H9 (cell line): ENCODE data around the gene ADIRF. TPM values are rescaled to one million over a fixed set of nuclear protein-coding genes. Genes with fewer than 3 reads are reported as not detected.

Experiments used
- DNase-seq: peaks from one replicate; pipeline ENCODE4 v3.0.0-alpha.2; 2017
- H2AFZ ChIP-seq: one replicate; pipeline ENCODE4 v1.6.1; 2013; ENCODE audit warnings: mild to moderate bottlenecking, low read length, control low read depth, moderate library complexity
- H2AK5ac ChIP-seq: 2 replicates; pipeline ENCODE4 v1.6.1; 2013; ENCODE audit warnings: low read length, control low read depth, mixed read lengths; ENCODE audit not compliant: insufficient read length
- H2BK120ac ChIP-seq: one replicate; pipeline ENCODE4 v1.6.1; 2013; ENCODE audit warnings: low read depth, mild to moderate bottlenecking, low read length, control low read depth, inconsistent platforms; ENCODE audit not compliant: poor library complexity, severe bottlenecking
- H2BK12ac ChIP-seq: 2 replicates; pipeline ENCODE4 v1.6.1; 2013; ENCODE audit warnings: low read length, control low read depth, mixed read lengths, low read depth; ENCODE audit not compliant: insufficient read length
- H2BK15ac ChIP-seq: 2 replicates; pipeline ENCODE4 v1.6.1; 2013; ENCODE audit warnings: low read depth, low read length, control low read depth
- H2BK20ac ChIP-seq: one replicate; pipeline ENCODE4 v1.6.1; 2013; ENCODE audit warnings: low read depth, mild to moderate bottlenecking, low read length, control low read depth, inconsistent platforms; ENCODE audit not compliant: poor library complexity, severe bottlenecking
- H2BK5ac ChIP-seq: 2 replicates; pipeline ENCODE4 v1.6.1; 2013; ENCODE audit warnings: low read length, control low read depth, mixed read lengths; ENCODE audit not compliant: insufficient read length
- H3K14ac ChIP-seq: 2 replicates; pipeline ENCODE4 v1.6.1; 2013; ENCODE audit warnings: low read length, control low read depth; ENCODE audit not compliant: insufficient read depth
- H3K18ac ChIP-seq: 2 replicates; pipeline ENCODE4 v1.6.1; 2013; ENCODE audit warnings: low read depth, mild to moderate bottlenecking, mixed read lengths, low read length, control low read depth; ENCODE audit not compliant: insufficient read length
- H3K23ac ChIP-seq: 2 replicates; pipeline ENCODE4 v1.6.1; 2013; ENCODE audit warnings: low read length, control low read depth, mixed read lengths, low read depth; ENCODE audit not compliant: insufficient read length
- H3K23me2 ChIP-seq: 2 replicates; pipeline ENCODE4 v1.6.1; 2013; ENCODE audit warnings: low read depth, mild to moderate bottlenecking, mixed read lengths, low read length, control low read depth; ENCODE audit not compliant: insufficient read length, poor library complexity, severe bottlenecking
- H3K27ac ChIP-seq: 2 replicates; pipeline ENCODE4 v1.5.1; 2013; ENCODE audit warnings: low read length, control low read depth, mixed read lengths, low read depth; ENCODE audit not compliant: insufficient read length
- H3K27me3 ChIP-seq: 2 replicates; pipeline ENCODE4 v1.6.1; 2013; ENCODE audit warnings: low read length, control low read depth, inconsistent platforms; ENCODE audit not compliant: insufficient read depth
- H3K4ac ChIP-seq: 2 replicates; pipeline ENCODE4 v1.6.1; 2013; ENCODE audit warnings: low read depth, mild to moderate bottlenecking, control low read depth, inconsistent platforms, low read length, moderate library complexity
- H3K4me1 ChIP-seq: 2 replicates; pipeline ENCODE4 v1.6.1; 2013; ENCODE audit warnings: low read length, control low read depth, inconsistent platforms; ENCODE audit not compliant: insufficient read depth
- H3K4me2 ChIP-seq: 2 replicates; pipeline ENCODE4 v1.6.1; 2013; ENCODE audit warnings: low read length, control low read depth, mixed read lengths; ENCODE audit not compliant: insufficient read length, insufficient read depth
- H3K56ac ChIP-seq: 2 replicates; pipeline ENCODE4 v1.6.1; 2013; ENCODE audit warnings: low read depth, mild to moderate bottlenecking, mixed read lengths, low read length, control low read depth; ENCODE audit not compliant: insufficient read length
- H3K79me1 ChIP-seq: 2 replicates; pipeline ENCODE4 v1.6.1; 2013; ENCODE audit warnings: low read depth, mild to moderate bottlenecking, moderate library complexity, low read length, control low read depth, inconsistent platforms; ENCODE audit not compliant: insufficient read depth, poor library complexity, severe bottlenecking
- H3K79me2 ChIP-seq: 2 replicates; pipeline ENCODE4 v1.6.1; 2013; ENCODE audit warnings: low read length, control low read depth, inconsistent platforms; ENCODE audit not compliant: insufficient read depth
- H3K9ac ChIP-seq: 2 replicates; pipeline ENCODE4 v1.6.1; 2013; ENCODE audit warnings: low read length, control low read depth, mixed read lengths; ENCODE audit not compliant: insufficient read length; ENCODE audit errors: extremely low read depth
- H3K9me3 ChIP-seq: one replicate; pipeline ENCODE4 v1.6.1; 2013; ENCODE audit warnings: low read depth, low read length, inconsistent platforms; ENCODE audit not compliant: control insufficient read depth
- H3T11ph ChIP-seq: one replicate; pipeline ENCODE4 v1.6.1; 2013; ENCODE audit warnings: mild to moderate bottlenecking, low read length, control low read depth, inconsistent platforms
- H4K20me1 ChIP-seq: one replicate; pipeline ENCODE4 v1.6.1; 2013; ENCODE audit not compliant: control insufficient read depth, insufficient read length, insufficient read depth
- H4K5ac ChIP-seq: 2 replicates; pipeline ENCODE4 v1.6.1; 2013; ENCODE audit warnings: low read depth, mild to moderate bottlenecking, mixed read lengths, low read length, control low read depth; ENCODE audit not compliant: insufficient read length
- H4K8ac ChIP-seq: replicated peaks from 2 replicates; pipeline ENCODE4 v1.6.1; 2013; ENCODE audit warnings: low read length, control low read depth, mixed read lengths, low read depth; ENCODE audit not compliant: insufficient read length
- H4K91ac ChIP-seq: 2 replicates; pipeline ENCODE4 v1.6.1; 2013; ENCODE audit warnings: low read depth, mild to moderate bottlenecking, moderate library complexity, mixed read lengths, low read length, control low read depth; ENCODE audit not compliant: insufficient read length
- H3K27ac Mint-ChIP-seq, 3 experiments: 2 replicates in 2 of 3; 3 replicates in 1 of 3; pipeline ENCODE4 v1.8.0; 2020 to 2021; ENCODE audit warnings: mixed read lengths in 3 of 3, mild to moderate bottlenecking in 1 of 3, moderate library complexity in 1 of 3
- H3K27me3 Mint-ChIP-seq: 2 replicates; pipeline ENCODE4 v1.8.0; 2021; ENCODE audit warnings: low read depth, mild to moderate bottlenecking, moderate library complexity, mixed read lengths
- H3K36me3 Mint-ChIP-seq, 3 experiments: 2 replicates in 2 of 3; 3 replicates in 1 of 3; pipeline ENCODE4 v1.8.0; 2020 to 2021; ENCODE audit warnings: low read depth in 3 of 3, mixed read lengths in 3 of 3; ENCODE audit not compliant: insufficient read depth in 1 of 3
- H3K4me1 Mint-ChIP-seq, 2 experiments: 2 replicates each; pipeline ENCODE4 v1.8.0; 2020; ENCODE audit warnings: mixed read lengths in 2 of 2
- H3K4me3 Mint-ChIP-seq, 2 experiments: 2 replicates in 1 of 2; 3 replicates in 1 of 2; pipeline ENCODE4 v1.8.0; 2020 to 2021; ENCODE audit warnings: mild to moderate bottlenecking in 2 of 2, mixed read lengths in 2 of 2, moderate library complexity in 1 of 2
- H3K9me3 Mint-ChIP-seq, 2 experiments: 2 replicates in 1 of 2; 3 replicates in 1 of 2; pipeline ENCODE4 v1.8.0; 2020; ENCODE audit warnings: mild to moderate bottlenecking in 2 of 2, mixed read lengths in 2 of 2, moderate library complexity in 1 of 2
- WGBS: extraction: QIAGEN DNeasy Blood & Tissue Kit; methylation state at CpG from one replicate; pipeline ENCODE4 v1.1.7; 2013; ENCODE audit warnings: missing lambda C conversion rate, low lambda C conversion rate, mixed read lengths; ENCODE audit not compliant: insufficient read length; ENCODE audit errors: extremely low coverage; 5-methylcytosine and 5-hydroxymethylcytosine counted together
- total RNA-seq: library from RNA; stranded (reverse); gene quantifications from 2 replicates; pipeline ENCODE4 v1.2.1, GENCODE V29; 2021
- TF ChIP-seq, protein P1 (sequence below): fragments of 200-600 bp; sonication (generic); conservative IDR thresholded peaks from 3 replicates; pipeline ENCODE4 v1.8.0; 2021; ENCODE audit warnings: antibody characterized with exemption, mild to moderate bottlenecking

ADIRF gene
- total RNA-seq, 1 experiment from 2014 or later, result not detected

- Mint-ChIP-seq H3K27me3 (peaks cover 5% of the 10 kb centered on the region), H3K27ac (no peak overlapping the region), H3K9me3 (no peaks in the 10 kb centered on the region; a peak in 2 of 5 replicates), H3K4me3 (no peak overlapping the region), H3K36me3 (no peaks in the 10 kb centered on the region; a peak in 1 of 7 replicates), H3K4me1 (peaks cover 13 to 19% of the 10 kb centered on the region in 2 experiments)
- H3K14ac ChIP-seq, result no peak overlapping the region
- no peaks in the 10 kb centered on the region for H3K9me3 ChIP-seq
- no peak overlapping the region for H3K23ac ChIP-seq
- no peak for DNase-seq
- TF ChIP-seq, protein P1, sequence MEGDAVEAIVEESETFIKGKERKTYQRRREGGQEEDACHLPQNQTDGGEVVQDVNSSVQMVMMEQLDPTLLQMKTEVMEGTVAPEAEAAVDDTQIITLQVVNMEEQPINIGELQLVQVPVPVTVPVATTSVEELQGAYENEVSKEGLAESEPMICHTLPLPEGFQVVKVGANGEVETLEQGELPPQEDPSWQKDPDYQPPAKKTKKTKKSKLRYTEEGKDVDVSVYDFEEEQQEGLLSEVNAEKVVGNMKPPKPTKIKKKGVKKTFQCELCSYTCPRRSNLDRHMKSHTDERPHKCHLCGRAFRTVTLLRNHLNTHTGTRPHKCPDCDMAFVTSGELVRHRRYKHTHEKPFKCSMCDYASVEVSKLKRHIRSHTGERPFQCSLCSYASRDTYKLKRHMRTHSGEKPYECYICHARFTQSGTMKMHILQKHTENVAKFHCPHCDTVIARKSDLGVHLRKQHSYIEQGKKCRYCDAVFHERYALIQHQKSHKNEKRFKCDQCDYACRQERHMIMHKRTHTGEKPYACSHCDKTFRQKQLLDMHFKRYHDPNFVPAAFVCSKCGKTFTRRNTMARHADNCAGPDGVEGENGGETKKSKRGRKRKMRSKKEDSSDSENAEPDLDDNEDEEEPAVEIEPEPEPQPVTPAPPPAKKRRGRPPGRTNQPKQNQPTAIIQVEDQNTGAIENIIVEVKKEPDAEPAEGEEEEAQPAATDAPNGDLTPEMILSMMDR, result no peak
- no peak overlapping the region for H3K27ac ChIP-seq
- no peaks in the 10 kb centered on the region for H3K79me1 ChIP-seq
- H4K20me1 ChIP-seq, result no peaks in the 10 kb centered on the region
- H2BK12ac ChIP-seq, result no peak overlapping the region
- no peak overlapping the region for H4K5ac ChIP-seq
- H4K91ac ChIP-seq, result no peak overlapping the region
- no peak overlapping the region for H4K8ac ChIP-seq
- no peak overlapping the region for H3K56ac ChIP-seq
- H3K4me1 ChIP-seq, result no peaks in the 10 kb centered on the region
- no peak overlapping the region for H2BK20ac ChIP-seq
- no peak overlapping the region for H3T11ph ChIP-seq
- no peak overlapping the region for H3K9ac ChIP-seq
- H3K27me3 ChIP-seq, result no peaks in the 10 kb centered on the region
- no peak overlapping the region for H2BK5ac ChIP-seq
- no peak overlapping the region for H2AK5ac ChIP-seq
- no peak overlapping the region for H3K18ac ChIP-seq
- no peak overlapping the region for H3K4ac ChIP-seq
- no peak overlapping the region for H2BK120ac ChIP-seq
- no peaks in the 10 kb centered on the region for H3K23me2 ChIP-seq
- no peak overlapping the region for H3K4me2 ChIP-seq
- H3K79me2 ChIP-seq, result no peaks in the 10 kb centered on the region
- no peak overlapping the region for H2BK15ac ChIP-seq
- WGBS, result no CpG with 5 or more reads among the region's 3 CpGs
- no peak overlapping the region for H2AFZ ChIP-seq
Observed at GRCh38 chr10:86944907-86945306, 23.4 kb upstream of the ADIRF start.
